ENCODE measurements around the gene RBM20. TPM values are rescaled to one million over a fixed set of nuclear protein-coding genes. Genes with fewer than 3 reads are reported as not detected.
A peak's percentile ranks its signal among the peaks of the same experiment; 100 is the strongest.

The RBM20 gene
- total RNA-seq, 4 donors from 2014 or later, result 0.24 to 3.5 (median 1.8) TPM

GRCh38 chr10:110744782-110745181 is 100.6 kb downstream of the RBM20 start:
- TF ChIP-seq CTCF (IDR thresholded peaks at IDR 0.05), result no peak
- ATAC-seq (ENCODE audit: low FRiP score), result no peak
- no peak for DNase-seq (ENCODE audit: low spot score)

GRCh38 chr10:110746254-110746826 is 102.2 kb downstream of the RBM20 start:
- peak in 2 of 3 donors; percentile 11 to 34 for TF ChIP-seq CTCF (IDR thresholded peaks at IDR 0.05)
- DNase-seq (ENCODE audit: low spot score), result no peak
- peak; percentile 73 for ATAC-seq (ENCODE audit: low FRiP score)

- no peak for TF ChIP-seq CTCF (IDR thresholded peaks at IDR 0.05)
- no peak for DNase-seq (ENCODE audit: low spot score)
- ATAC-seq (ENCODE audit: low FRiP score), result no peak
These were observed 103.0 kb downstream of the RBM20 start for GRCh38 chr10:110746969-110747608.

- ATAC-seq (ENCODE audit: low FRiP score), result no peak
- no peak for TF ChIP-seq CTCF (IDR thresholded peaks at IDR 0.05)
- DNase-seq (ENCODE audit: low spot score), result no peak
These were observed 103.7 kb downstream of the RBM20 start for GRCh38 chr10:110747609-110748464.

- ATAC-seq (ENCODE audit: low FRiP score) (no peak), DNase-seq (ENCODE audit: low spot score) (no peak)
- TF ChIP-seq CTCF (IDR thresholded peaks at IDR 0.05), result no peak
These were observed 104.8 kb downstream of the RBM20 start for GRCh38 chr10:110748970-110749369.

- TF ChIP-seq CTCF (IDR thresholded peaks at IDR 0.05), result no peak
- DNase-seq (ENCODE audit: low spot score) (no peak), ATAC-seq (ENCODE audit: low FRiP score) (no peak)
These were observed 106.8 kb downstream of the RBM20 start for GRCh38 chr10:110750931-110751330.
